ENCODE data around the gene HTR5A. TPM values are rescaled to one million over a fixed set of nuclear protein-coding genes. Genes with fewer than 3 reads are reported as not detected.

HTR5A gene
- total and polyA plus RNA-seq, 2 donors (not counting 1 experiment from before 2014, with no cell fraction given), result not detected

DNA sequence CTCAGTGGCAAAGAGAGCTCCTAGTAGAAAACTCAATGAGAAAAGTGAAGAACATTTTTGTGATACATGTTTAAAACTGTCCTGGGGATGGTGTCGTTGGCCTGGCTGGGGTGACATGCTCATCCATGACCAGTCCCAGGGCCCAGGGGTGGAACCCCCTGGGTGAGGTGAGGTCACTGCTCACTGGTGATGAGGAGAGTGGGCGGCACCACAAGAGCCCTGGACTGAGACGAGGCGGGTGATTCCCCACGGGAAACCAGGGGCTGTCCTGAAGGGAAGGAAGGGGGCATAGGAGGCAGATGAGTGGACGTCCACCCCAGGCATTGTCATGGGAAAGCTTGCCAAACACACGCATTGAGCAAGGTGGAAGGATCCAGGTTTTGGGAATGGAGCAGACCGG lies 54.6 kb downstream of the HTR5A start:
- Histone ChIP-seq H3K27ac (ENCODE audit: low read length in 2 of 2) (no peak overlapping the region), H3K4me1 (ENCODE audit: control insufficient read depth in 2 of 2, insufficient read depth in 2 of 2, low read length in 2 of 2) (no peaks in the 10 kb centered on the region), H2AFZ (ENCODE audit: insufficient read depth, low read depth, low read length, poor library complexity, severe bottlenecking) (no peak overlapping the region), H3K79me2 (ENCODE audit: control insufficient read depth, insufficient read depth, low read length) (no peaks in the 10 kb centered on the region), H3K4me2 (replicated peaks; ENCODE audit: low read depth, low read length, poor library complexity, severe bottlenecking) (no peak overlapping the region), H3K4me3 (ENCODE audit: control extremely low read depth in 1 of 5, extremely low read depth in 1 of 5, insufficient read depth in 1 of 5, low read depth in 2 of 5, low read length in 4 of 5) (no peak overlapping the region), H3K36me3 (replicated peaks in 1 of 2; ENCODE audit: control extremely low read depth in 1 of 2, control insufficient read depth in 1 of 2, extremely low read depth in 1 of 2, insufficient read depth in 2 of 2, low read length in 1 of 2) (no peaks in the 10 kb centered on the region), H3K9me3 (ENCODE audit: control extremely low read depth in 1 of 3, control insufficient read depth in 2 of 3, insufficient read depth in 1 of 3, low read length in 2 of 3) (peaks cover 0 to 10% (median 0%) of the 10 kb centered on the region in 3 donors), H3K9ac (ENCODE audit: low read length) (no peak overlapping the region), H3K27me3 (replicated peaks in 1 of 4; ENCODE audit: control extremely low read depth in 1 of 4, control insufficient read depth in 3 of 4, insufficient read depth in 4 of 4, low read length in 3 of 4) (peaks cover 0 to 6% (median 0%) of the 10 kb centered on the region in 4 experiments), H4K20me1 (ENCODE audit: control insufficient read depth, insufficient read depth, low read length, poor library complexity, severe bottlenecking) (no peaks in the 10 kb centered on the region)
- WGBS (ENCODE audit: insufficient coverage), result 82% methylated on average over 8 of the region's 8 CpGs
- Mint-ChIP-seq H3K9me3 (ENCODE audit: insufficient read depth) (peaks cover 6% of the 10 kb centered on the region), H3K4me3 (no peak overlapping the region), H3K4me1 (peaks cover 5% of the 10 kb centered on the region), H3K27me3 (peaks cover 13% of the 10 kb centered on the region), H3K27ac (no peak overlapping the region)
- ATAC-seq (ENCODE audit: low read depth), result no peak
- intact Hi-C loops (cut with micrococcal nuclease), result no loop called here
- TF ChIP-seq EZH2 (IDR thresholded peaks at IDR 0.05; ENCODE audit: borderline replicate concordance, insufficient read depth, low read depth, low read length, poor library complexity, severe bottlenecking), result no peak
- TF ChIP-seq, protein P1, sequence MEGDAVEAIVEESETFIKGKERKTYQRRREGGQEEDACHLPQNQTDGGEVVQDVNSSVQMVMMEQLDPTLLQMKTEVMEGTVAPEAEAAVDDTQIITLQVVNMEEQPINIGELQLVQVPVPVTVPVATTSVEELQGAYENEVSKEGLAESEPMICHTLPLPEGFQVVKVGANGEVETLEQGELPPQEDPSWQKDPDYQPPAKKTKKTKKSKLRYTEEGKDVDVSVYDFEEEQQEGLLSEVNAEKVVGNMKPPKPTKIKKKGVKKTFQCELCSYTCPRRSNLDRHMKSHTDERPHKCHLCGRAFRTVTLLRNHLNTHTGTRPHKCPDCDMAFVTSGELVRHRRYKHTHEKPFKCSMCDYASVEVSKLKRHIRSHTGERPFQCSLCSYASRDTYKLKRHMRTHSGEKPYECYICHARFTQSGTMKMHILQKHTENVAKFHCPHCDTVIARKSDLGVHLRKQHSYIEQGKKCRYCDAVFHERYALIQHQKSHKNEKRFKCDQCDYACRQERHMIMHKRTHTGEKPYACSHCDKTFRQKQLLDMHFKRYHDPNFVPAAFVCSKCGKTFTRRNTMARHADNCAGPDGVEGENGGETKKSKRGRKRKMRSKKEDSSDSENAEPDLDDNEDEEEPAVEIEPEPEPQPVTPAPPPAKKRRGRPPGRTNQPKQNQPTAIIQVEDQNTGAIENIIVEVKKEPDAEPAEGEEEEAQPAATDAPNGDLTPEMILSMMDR (IDR thresholded peaks at IDR 0.05), result no peak
- DNase-seq, result no peak
- ChIA-PET CTCF (interaction anchor here (0.7 kb wide), 1 partner anchor 220 kb away, joined by 3 read pairs; no protein-coding TSS in a partner anchor), POLR2A (no interaction called here)

DNA sequence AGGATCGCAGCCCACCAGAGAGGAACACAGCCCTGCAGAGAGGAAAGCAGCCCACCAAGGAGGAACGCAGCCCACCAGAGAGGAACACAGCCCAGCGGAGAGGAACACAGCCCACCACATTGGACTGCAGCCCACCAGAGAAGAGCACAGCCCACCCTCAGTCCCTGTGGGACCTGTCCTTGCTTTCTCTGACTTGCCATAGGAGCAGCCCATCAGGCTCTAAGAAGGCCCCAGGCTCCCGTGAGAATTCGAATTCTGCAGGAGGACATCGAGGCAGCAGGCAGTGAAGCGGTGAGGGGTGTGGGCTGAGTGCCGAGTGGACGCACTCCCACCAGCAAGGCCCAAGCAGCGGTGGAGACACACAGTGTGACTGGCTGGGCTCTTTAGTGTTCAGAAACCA lies 59.1 kb downstream of the HTR5A start:
- WGBS (ENCODE audit: insufficient coverage), result 95% methylated on average over 8 of the region's 10 CpGs
- Mint-ChIP-seq H3K4me1 (peaks cover 3% of the 10 kb centered on the region), H3K27me3 (peaks cover 7% of the 10 kb centered on the region), H3K27ac (no peak overlapping the region), H3K9me3 (ENCODE audit: insufficient read depth) (no peaks in the 10 kb centered on the region), H3K4me3 (no peak overlapping the region)
- no peak overlapping the region for H2AFZ ChIP-seq (ENCODE audit: insufficient read depth, low read depth, low read length, poor library complexity, severe bottlenecking)
- H3K4me1 ChIP-seq (ENCODE audit: control insufficient read depth in 2 of 2, insufficient read depth in 2 of 2, low read length in 2 of 2), result no peaks in the 10 kb centered on the region
- H3K36me3 ChIP-seq (replicated peaks in 1 of 2; ENCODE audit: control extremely low read depth in 1 of 2, control insufficient read depth in 1 of 2, extremely low read depth in 1 of 2, insufficient read depth in 2 of 2, low read length in 1 of 2), result no peaks in the 10 kb centered on the region
- peaks cover 0 to 3% (median 0%) of the 10 kb centered on the region in 3 donors for H3K9me3 ChIP-seq (ENCODE audit: control extremely low read depth in 1 of 3, control insufficient read depth in 2 of 3, insufficient read depth in 1 of 3, low read length in 2 of 3)
- ChIA-PET POLR2A (no interaction called here), CTCF (no interaction called here)
- no peaks in the 10 kb centered on the region for H4K20me1 ChIP-seq (ENCODE audit: control insufficient read depth, insufficient read depth, low read length, poor library complexity, severe bottlenecking)
- no peak overlapping the region for H3K9ac ChIP-seq (ENCODE audit: low read length)
- no peak for DNase-seq
- no peak overlapping the region for H3K4me2 ChIP-seq (replicated peaks; ENCODE audit: low read depth, low read length, poor library complexity, severe bottlenecking)
- H3K27ac ChIP-seq (ENCODE audit: low read length in 2 of 2), result no peak overlapping the region
- no peak overlapping the region for H3K4me3 ChIP-seq (ENCODE audit: control extremely low read depth in 1 of 5, extremely low read depth in 1 of 5, insufficient read depth in 1 of 5, low read depth in 2 of 5, low read length in 4 of 5)
- TF ChIP-seq, protein P1 (IDR thresholded peaks at IDR 0.05), result no peak
- TF ChIP-seq EZH2 (IDR thresholded peaks at IDR 0.05; ENCODE audit: borderline replicate concordance, insufficient read depth, low read depth, low read length, poor library complexity, severe bottlenecking), result no peak
- no peak for ATAC-seq (ENCODE audit: low read depth)
- H3K79me2 ChIP-seq (ENCODE audit: control insufficient read depth, insufficient read depth, low read length), result no peaks in the 10 kb centered on the region
- intact Hi-C loops (cut with micrococcal nuclease), result no loop called here
- peaks cover 0 to 3% (median 0%) of the 10 kb centered on the region in 4 experiments for H3K27me3 ChIP-seq (replicated peaks in 1 of 4; ENCODE audit: control extremely low read depth in 1 of 4, control insufficient read depth in 3 of 4, insufficient read depth in 4 of 4, low read length in 3 of 4)
